Parathyroid adenoma (tissue), 2 donors: Measurements from ENCODE around the gene DPF3.

Experiments
- H2AFZ ChIP-seq: fragments of 300-600 bp; sonication (generic); one replicate; pipeline ENCODE4 v1.7.0; 2017; ENCODE audit warnings: antibody characterized with exemption, mild to moderate bottlenecking
- H3K27ac ChIP-seq: fragments of 300-600 bp; sonication (generic); one replicate; pipeline ENCODE4 v1.7.0; 2017
- H3K27me3 ChIP-seq: fragments of 300-600 bp; sonication (generic); one replicate; pipeline ENCODE4 v1.7.0; 2017; ENCODE audit warnings: low read length; ENCODE audit not compliant: control insufficient read depth, insufficient read depth
- H3K36me3 ChIP-seq: fragments of 300-600 bp; sonication (generic); one replicate; pipeline ENCODE4 v1.7.0; 2017; ENCODE audit warnings: low read length; ENCODE audit not compliant: control insufficient read depth, insufficient read depth
- H3K4me1 ChIP-seq: fragments of 300-600 bp; sonication (generic); one replicate; pipeline ENCODE4 v1.7.0; 2017; ENCODE audit warnings: control low read depth
- H3K4me2 ChIP-seq: fragments of 300-600 bp; sonication (generic); one replicate; pipeline ENCODE4 v1.7.0; 2017; ENCODE audit warnings: low read length
- H3K4me3 ChIP-seq: fragments of 300-600 bp; sonication (generic); one replicate; pipeline ENCODE4 v1.7.0; 2017; ENCODE audit warnings: low read depth, low read length
- H3K79me2 ChIP-seq: fragments of 300-600 bp; sonication (generic); one replicate; pipeline ENCODE4 v1.7.0; 2017; ENCODE audit warnings: control low read depth
- H3K9ac ChIP-seq: fragments of 300-600 bp; sonication (generic); one replicate; pipeline ENCODE4 v1.7.0; 2017; ENCODE audit warnings: mild to moderate bottlenecking
- H3K9me3 ChIP-seq: fragments of 300-600 bp; sonication (generic); one replicate; pipeline ENCODE4 v1.7.0; 2017; ENCODE audit warnings: low read length; ENCODE audit not compliant: control insufficient read depth
- CTCF ChIP-seq: fragments of 300-600 bp; sonication (generic); IDR thresholded peaks from one replicate; pipeline ENCODE4 v1.7.0; 2017; ENCODE audit warnings: antibody characterized with exemption, mild to moderate bottlenecking
- donor health status: primary hyperparathyroidism.

DPF3 gene

DNA sequence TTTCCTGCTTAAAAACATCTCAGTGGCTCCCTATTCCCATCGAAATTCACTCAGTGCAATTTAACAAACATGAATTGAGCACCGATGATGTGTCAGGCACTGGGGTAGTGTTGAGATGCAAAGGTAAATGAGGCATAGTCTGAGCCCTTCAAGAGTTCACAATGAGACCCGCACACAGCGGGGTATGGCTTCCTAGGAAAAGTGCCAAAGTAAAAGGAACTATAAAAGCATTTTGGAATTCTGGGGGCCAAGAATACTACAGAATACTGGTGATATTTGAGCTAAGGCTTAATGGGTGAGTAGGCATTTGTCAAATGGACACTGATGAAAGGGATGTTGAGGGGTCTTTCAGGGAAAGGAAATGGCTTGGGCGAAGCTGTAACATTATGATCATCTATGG, 315.4 kb downstream of the DPF3 start:
- Histone ChIP-seq H3K4me3 (no peak overlapping the region), H3K27me3 (no peaks in the 10 kb centered on the region), H3K4me1 (peaks cover 39% of the 10 kb centered on the region), H3K4me2 (peak overlapping the region; percentile 20), H3K9ac (no peak overlapping the region), H3K27ac (peak overlapping the region; percentile 66), H3K9me3 (no peaks in the 10 kb centered on the region), H3K79me2 (no peaks in the 10 kb centered on the region), H2AFZ (no peak overlapping the region), H3K36me3 (no peaks in the 10 kb centered on the region)
- no peak for TF ChIP-seq CTCF

DNA sequence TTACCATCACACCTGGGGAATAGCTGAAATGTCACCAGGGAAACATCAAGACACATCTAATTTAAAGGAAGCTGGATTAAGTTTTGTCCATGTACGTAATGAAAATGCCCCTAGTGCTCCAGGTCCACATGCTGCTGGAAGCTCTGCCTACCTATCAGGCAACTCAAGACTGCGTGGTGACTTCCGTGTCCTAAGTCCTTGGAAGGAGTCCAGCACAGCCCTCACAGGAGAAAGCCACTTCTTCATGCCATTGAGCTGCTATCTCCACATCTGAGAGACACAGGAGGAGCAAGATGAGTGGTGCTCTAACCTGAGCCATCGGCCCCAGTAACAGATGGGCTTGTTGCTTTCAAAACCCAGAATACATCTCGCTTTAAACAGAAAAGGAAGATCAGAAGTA, 316.4 kb downstream of the DPF3 start:
- Histone ChIP-seq H2AFZ (peak overlapping the region; percentile 50), H3K4me1 (peaks cover 35% of the 10 kb centered on the region), H3K36me3 (no peaks in the 10 kb centered on the region), H3K4me2 (peak overlapping the region; percentile 20), H3K9me3 (no peaks in the 10 kb centered on the region), H3K27ac (peak overlapping the region; percentile 66), H3K9ac (no peak overlapping the region), H3K27me3 (no peaks in the 10 kb centered on the region), H3K79me2 (no peaks in the 10 kb centered on the region), H3K4me3 (no peak overlapping the region)
- no peak for TF ChIP-seq CTCF

DNA sequence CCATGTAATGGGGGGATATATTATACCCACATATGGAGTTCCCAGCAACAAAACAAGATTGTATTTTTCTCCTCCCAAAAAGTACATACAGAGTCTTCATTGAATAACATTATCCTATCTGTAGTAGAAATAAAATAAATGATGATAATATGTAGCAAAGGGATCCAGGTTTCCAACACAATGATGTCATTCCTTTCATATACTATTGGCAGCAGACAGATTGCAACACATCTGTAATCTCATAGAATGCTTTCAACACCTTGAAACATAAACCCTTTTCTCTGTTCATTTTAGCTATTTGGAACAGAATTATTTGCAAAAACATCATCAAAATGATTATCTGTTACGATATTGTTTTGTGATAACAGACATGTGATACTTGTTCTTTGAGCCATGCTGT, 317.6 kb downstream of the DPF3 start:
- H2AFZ ChIP-seq: peak overlapping the region; percentile 9
- no peaks in the 10 kb centered on the region for H3K9me3 ChIP-seq
- H3K4me3 ChIP-seq: no peak overlapping the region
- no peaks in the 10 kb centered on the region for H3K79me2 ChIP-seq
- peaks cover 35% of the 10 kb centered on the region for H3K4me1 ChIP-seq
- H3K27ac ChIP-seq: no peak overlapping the region
- H3K36me3 ChIP-seq: no peaks in the 10 kb centered on the region
- TF ChIP-seq CTCF: no peak
- no peak overlapping the region for H3K4me2 ChIP-seq
- H3K27me3 ChIP-seq: no peaks in the 10 kb centered on the region
- no peak overlapping the region for H3K9ac ChIP-seq

GRCh38 chr14:72574715-72575114, 319.2 kb downstream of the DPF3 start:
- Histone ChIP-seq H3K79me2 (no peaks in the 10 kb centered on the region), H3K27ac (peak overlapping the region; percentile 71), H3K36me3 (no peaks in the 10 kb centered on the region), H3K4me3 (no peak overlapping the region), H3K9me3 (no peaks in the 10 kb centered on the region), H3K9ac (no peak overlapping the region), H2AFZ (no peak overlapping the region), H3K4me1 (peaks cover 33% of the 10 kb centered on the region), H3K27me3 (no peaks in the 10 kb centered on the region), H3K4me2 (no peak overlapping the region)
- TF ChIP-seq CTCF: no peak

- TF ChIP-seq CTCF: no peak
- Histone ChIP-seq H2AFZ (peak overlapping the region; percentile 69), H3K4me1 (peaks cover 33% of the 10 kb centered on the region), H3K9ac (no peak overlapping the region), H3K4me3 (no peak overlapping the region), H3K27ac (peak overlapping the region; percentile 71), H3K79me2 (no peaks in the 10 kb centered on the region), H3K36me3 (no peaks in the 10 kb centered on the region), H3K27me3 (no peaks in the 10 kb centered on the region), H3K4me2 (peak overlapping the region; percentile 1), H3K9me3 (no peaks in the 10 kb centered on the region)
Observed at GRCh38 chr14:72573725-72574417, 320.0 kb downstream of the DPF3 start.
